MM.1S (cell line): ENCODE measurements around the gene CCDC91.
"Not testable (repeated sequence)": the region's sequence is repeated elsewhere in the genome, so short reads cannot be mapped to it uniquely, and the experiment has no call there.

Source experiments
- DNase-seq: peaks from one replicate; pipeline ENCODE4 v3.0.0-alpha.2; 2015
- H2AFZ ChIP-seq: fragments of 300-600 bp; sonication (generic); 2 replicates; pipeline ENCODE4 v1.6.0; 2016; ENCODE audit warnings: antibody characterized with exemption, low read length
- H3F3A ChIP-seq: fragments of 300-600 bp; sonication (generic); 2 replicates; pipeline ENCODE4 v1.6.1; 2016; ENCODE audit warnings: mild to moderate bottlenecking, antibody characterized with exemption, low read length, moderate library complexity, mixed read lengths; ENCODE audit not compliant: insufficient read depth
- H3K27ac ChIP-seq: fragments of 300-600 bp; sonication (generic); 2 replicates; pipeline ENCODE4 v1.5.1; 2016; ENCODE audit warnings: mild to moderate bottlenecking, low read length
- H3K27me3 ChIP-seq: fragments of 300-600 bp; sonication (generic); replicated peaks from 2 replicates; pipeline ENCODE4 v1.6.0; 2016; ENCODE audit warnings: low read length; ENCODE audit not compliant: insufficient read depth
- H3K36me3 ChIP-seq: fragments of 300-600 bp; sonication (generic); replicated peaks from 2 replicates; pipeline ENCODE4 v1.6.1; 2016; ENCODE audit warnings: mild to moderate bottlenecking, low read length, mixed read lengths; ENCODE audit not compliant: insufficient read depth
- H3K4me1 ChIP-seq: fragments of 300-600 bp; sonication (generic); 2 replicates; pipeline ENCODE4 v1.6.1; 2016; ENCODE audit warnings: low read length, mixed read lengths
- H3K4me2 ChIP-seq: fragments of 300-600 bp; sonication (generic); 2 replicates; pipeline ENCODE4 v1.6.0; 2016; ENCODE audit warnings: low read depth, low read length
- H3K4me3 ChIP-seq: fragments of 300-600 bp; sonication (generic); 2 replicates; pipeline ENCODE4 v1.5.1; 2016; ENCODE audit warnings: low read length, mixed read lengths
- H3K79me2 ChIP-seq: fragments of 300-600 bp; sonication (generic); 2 replicates; pipeline ENCODE4 v1.6.1; 2016; ENCODE audit warnings: mixed run types, low read length, mixed read lengths
- H3K9ac ChIP-seq: fragments of 300-600 bp; sonication (generic); 2 replicates; pipeline ENCODE4 v1.6.1; 2016; ENCODE audit warnings: low read length, mixed read lengths
- H3K9me2 ChIP-seq: fragments of 300-600 bp; sonication (generic); replicated peaks from 2 replicates; pipeline ENCODE4 v1.6.1; 2016; ENCODE audit warnings: mild to moderate bottlenecking, low read length, mixed read lengths; ENCODE audit not compliant: insufficient read depth
- H3K9me3 ChIP-seq: fragments of 300-600 bp; sonication (generic); replicated peaks from 2 replicates; pipeline ENCODE4 v1.6.1; 2016; ENCODE audit warnings: mild to moderate bottlenecking, low read length, mixed read lengths; ENCODE audit not compliant: insufficient read depth
- H4K20me1 ChIP-seq: fragments of 300-600 bp; sonication (generic); 2 replicates; pipeline ENCODE4 v1.6.1; 2016; ENCODE audit warnings: mild to moderate bottlenecking, low read length, moderate library complexity, mixed read lengths; ENCODE audit not compliant: insufficient read depth
- EZH2 ChIP-seq: fragments of 300-600 bp; sonication (generic); optimal IDR thresholded peaks from 2 replicates; pipeline ENCODE3; 2017; ENCODE audit warnings: low read depth, mild to moderate bottlenecking, antibody characterized with exemption, low read length, mixed read lengths
- EZH2phosphoT487 ChIP-seq: fragments of 300-600 bp; sonication (generic); IDR thresholded peaks from 2 replicates; pipeline ENCODE4 v1.6.1; 2018; ENCODE audit warnings: antibody characterized with exemption, low read length
- TF ChIP-seq, protein P1 (sequence below): fragments of 300-600 bp; sonication (generic); IDR thresholded peaks from 2 replicates; pipeline ENCODE4 v1.5.1; 2016; ENCODE audit warnings: antibody characterized with exemption, low read length, mixed read lengths

CCDC91 gene

GRCh38 chr12:28367993-28368392 lies 177.7 kb downstream of the CCDC91 start:
- no peak overlapping the region for H3K9ac ChIP-seq
- no peaks in the 10 kb centered on the region for H3K27me3 ChIP-seq
- DNase-seq: no peak
- no peak overlapping the region for H3K4me3 ChIP-seq
- no peaks in the 10 kb centered on the region for H3K79me2 ChIP-seq
- TF ChIP-seq EZH2phosphoT487 (no peak), EZH2 (no peak)
- TF ChIP-seq, protein P1, sequence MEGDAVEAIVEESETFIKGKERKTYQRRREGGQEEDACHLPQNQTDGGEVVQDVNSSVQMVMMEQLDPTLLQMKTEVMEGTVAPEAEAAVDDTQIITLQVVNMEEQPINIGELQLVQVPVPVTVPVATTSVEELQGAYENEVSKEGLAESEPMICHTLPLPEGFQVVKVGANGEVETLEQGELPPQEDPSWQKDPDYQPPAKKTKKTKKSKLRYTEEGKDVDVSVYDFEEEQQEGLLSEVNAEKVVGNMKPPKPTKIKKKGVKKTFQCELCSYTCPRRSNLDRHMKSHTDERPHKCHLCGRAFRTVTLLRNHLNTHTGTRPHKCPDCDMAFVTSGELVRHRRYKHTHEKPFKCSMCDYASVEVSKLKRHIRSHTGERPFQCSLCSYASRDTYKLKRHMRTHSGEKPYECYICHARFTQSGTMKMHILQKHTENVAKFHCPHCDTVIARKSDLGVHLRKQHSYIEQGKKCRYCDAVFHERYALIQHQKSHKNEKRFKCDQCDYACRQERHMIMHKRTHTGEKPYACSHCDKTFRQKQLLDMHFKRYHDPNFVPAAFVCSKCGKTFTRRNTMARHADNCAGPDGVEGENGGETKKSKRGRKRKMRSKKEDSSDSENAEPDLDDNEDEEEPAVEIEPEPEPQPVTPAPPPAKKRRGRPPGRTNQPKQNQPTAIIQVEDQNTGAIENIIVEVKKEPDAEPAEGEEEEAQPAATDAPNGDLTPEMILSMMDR: no peak
- H3K9me3 ChIP-seq: no peaks in the 10 kb centered on the region
- H3K4me1 ChIP-seq: no peaks in the 10 kb centered on the region
- no peaks in the 10 kb centered on the region for H4K20me1 ChIP-seq
- no peak overlapping the region for H3K27ac ChIP-seq
- no peak overlapping the region for H2AFZ ChIP-seq
- no peaks in the 10 kb centered on the region for H3F3A ChIP-seq
- H3K9me2 ChIP-seq: no peaks in the 10 kb centered on the region
- H3K4me2 ChIP-seq: no peak overlapping the region
- no peaks in the 10 kb centered on the region for H3K36me3 ChIP-seq

DNA sequence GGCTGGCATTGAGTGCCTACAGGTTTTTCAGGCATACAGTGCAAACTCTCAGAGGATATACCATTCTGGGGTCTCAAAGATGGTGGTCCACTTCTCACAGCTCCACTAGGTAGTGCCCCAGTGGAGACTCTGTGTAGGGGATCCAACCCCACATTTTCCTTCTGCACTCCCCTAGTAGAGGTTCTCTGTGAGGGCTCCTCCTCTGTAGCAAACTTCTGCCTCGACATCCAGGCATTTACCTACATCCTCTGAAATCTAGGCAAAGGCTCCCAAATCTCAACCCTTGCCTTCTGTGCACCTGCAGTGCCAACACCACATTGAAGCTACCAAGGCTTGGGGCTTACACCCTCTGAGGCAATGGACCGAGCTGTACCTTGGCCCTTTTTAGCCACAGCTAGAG lies 179.2 kb downstream of the CCDC91 start:
- Histone ChIP-seq H3F3A (no peaks in the 10 kb centered on the region), H2AFZ (no peak overlapping the region), H3K9me2 (no peaks in the 10 kb centered on the region), H3K4me2 (no peak overlapping the region), H3K9ac (no peak overlapping the region), H3K79me2 (no peaks in the 10 kb centered on the region), H3K4me3 (no peak overlapping the region), H4K20me1 (no peaks in the 10 kb centered on the region), H3K27ac (no peak overlapping the region), H3K9me3 (no peaks in the 10 kb centered on the region), H3K36me3 (no peaks in the 10 kb centered on the region), H3K4me1 (no peaks in the 10 kb centered on the region), H3K27me3 (no peaks in the 10 kb centered on the region)
- TF ChIP-seq, protein P1: no peak
- no peak for TF ChIP-seq EZH2phosphoT487
- TF ChIP-seq EZH2: no peak
- no peak for DNase-seq

DNA sequence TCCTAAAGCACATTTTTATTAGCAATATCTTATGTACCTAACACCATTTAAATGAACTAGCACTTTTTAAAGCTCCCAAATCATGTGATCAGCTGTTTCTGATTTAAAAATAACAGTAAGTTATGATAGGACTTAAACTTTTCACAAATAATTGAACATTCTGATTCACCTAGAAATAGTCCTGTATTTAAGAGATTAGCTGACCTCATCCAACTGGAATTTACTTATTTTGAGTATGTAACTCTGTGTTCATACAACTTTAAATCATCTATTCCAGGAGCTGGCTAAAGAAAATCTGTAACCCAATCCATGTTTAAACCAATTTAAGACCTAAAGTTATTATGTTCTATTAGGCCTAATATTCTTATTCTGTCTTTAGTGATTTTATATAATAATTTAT lies 184.3 kb downstream of the CCDC91 start:
- no peak overlapping the region for H3K4me3 ChIP-seq
- H3K4me2 ChIP-seq: no peak overlapping the region
- no peaks in the 10 kb centered on the region for H3K27me3 ChIP-seq
- DNase-seq: no peak
- no peaks in the 10 kb centered on the region for H3K79me2 ChIP-seq
- no peak overlapping the region for H2AFZ ChIP-seq
- H3F3A ChIP-seq: peaks cover 6% of the 10 kb centered on the region; the same call in 1 of the 2 replicates
- no peaks in the 10 kb centered on the region for H3K9me2 ChIP-seq
- H3K9me3 ChIP-seq: no peaks in the 10 kb centered on the region
- no peak overlapping the region for H3K27ac ChIP-seq
- H3K9ac ChIP-seq: no peak overlapping the region
- no peaks in the 10 kb centered on the region for H3K36me3 ChIP-seq
- peaks cover 15% of the 10 kb centered on the region for H3K4me1 ChIP-seq
- TF ChIP-seq EZH2phosphoT487 (no peak), EZH2 (no peak)
- TF ChIP-seq, protein P1: no peak
- no peaks in the 10 kb centered on the region for H4K20me1 ChIP-seq

- no peaks in the 10 kb centered on the region for H4K20me1 ChIP-seq
- H3K9me2 ChIP-seq: no peaks in the 10 kb centered on the region
- H3K9me3 ChIP-seq: no peaks in the 10 kb centered on the region
- no peaks in the 10 kb centered on the region for H3K36me3 ChIP-seq
- H3F3A ChIP-seq: peaks cover 6% of the 10 kb centered on the region; the same call in 1 of the 2 replicates
- peak overlapping the region; percentile 33; the same call in 1 of the 2 replicates for H3K27ac ChIP-seq
- H3K4me2 ChIP-seq: peak overlapping the region; percentile 21; the same call in 1 of the 2 replicates
- H3K4me1 ChIP-seq: peaks cover 15% of the 10 kb centered on the region
- DNase-seq: peak; percentile 71
- TF ChIP-seq EZH2phosphoT487 (no peak), EZH2 (no peak)
- TF ChIP-seq, protein P1: no peak
- H3K9ac ChIP-seq: no peak overlapping the region
- H3K27me3 ChIP-seq: no peaks in the 10 kb centered on the region
- no peaks in the 10 kb centered on the region for H3K79me2 ChIP-seq
- no peak overlapping the region for H2AFZ ChIP-seq
- no peak overlapping the region for H3K4me3 ChIP-seq
Measured at GRCh38 chr12:28378736-28379135, 188.5 kb downstream of the CCDC91 start.

GRCh38 chr12:28379779-28380178 lies 189.5 kb downstream of the CCDC91 start:
- H3K36me3 ChIP-seq, H3K79me2 ChIP-seq, H2AFZ ChIP-seq, H3K27me3 ChIP-seq, H4K20me1 ChIP-seq, H3K9ac ChIP-seq, H3F3A ChIP-seq, H3K27ac ChIP-seq, H3K4me2 ChIP-seq, H3K9me3 ChIP-seq, H3K9me2 ChIP-seq, DNase-seq, H3K4me3 ChIP-seq: not testable (repeated sequence)
- H3K4me1 ChIP-seq: peaks cover 15% of the 10 kb centered on the region
